H1 (cell line): ENCODE measurements around the gene NT5M. TPM values are rescaled to one million over a fixed set of nuclear protein-coding genes. Genes with fewer than 3 reads are reported as not detected.

ENCODE experiments used
- CTCF ChIA-PET: fragments of 300-600 bp; sonication (Branson Sonifier 250); formaldehyde crosslinking; loops from one replicate; lab custom pipeline; 2021; ENCODE audit not compliant: partially characterized antibody; lab: Charles Lee
- POLR2A ChIA-PET: fragments of 300-600 bp; sonication (Branson Sonifier 250); formaldehyde crosslinking; loops from one replicate; lab custom pipeline; 2021; ENCODE audit warnings: inconsistent platforms; ENCODE audit not compliant: partially characterized antibody; lab: Charles Lee
- DNase-seq, 2 experiments: peaks; one replicate each; pipeline versions ENCODE4 v3.0.0 to v3.0.0-alpha.2; 2010 to 2022; ENCODE audit warnings: low spot score in 2 of 2, low read depth in 1 of 2, mixed read lengths in 1 of 2
- FAIRE-seq: peaks from 2 replicates; lab custom pipeline; 2011; peaks lifted over from hg19 to GRCh38; lab: Jason Lieb, UNC
- H2AFZ ChIP-seq: 2 replicates; pipeline ENCODE4 v1.8.1; 2012; ENCODE audit warnings: low read length, inconsistent platforms
- H2AK5ac ChIP-seq: 2 replicates; pipeline ENCODE4 v1.6.1; 2013; ENCODE audit warnings: low read depth, low read length
- H2BK120ac ChIP-seq: replicated peaks from 2 replicates; pipeline ENCODE3; 2013; ENCODE audit warnings: low read depth, low read length, inconsistent platforms
- H2BK12ac ChIP-seq: 2 replicates; pipeline ENCODE4 v1.6.1; 2013; ENCODE audit warnings: low read depth, low read length
- H2BK15ac ChIP-seq: 2 replicates; pipeline ENCODE4 v1.6.1; 2013; ENCODE audit warnings: low read length
- H2BK20ac ChIP-seq: 2 replicates; pipeline ENCODE4 v1.6.1; 2013; ENCODE audit warnings: low read length
- H2BK5ac ChIP-seq: 2 replicates; pipeline ENCODE4 v1.6.1; 2013; ENCODE audit warnings: low read depth, low read length
- H3K14ac ChIP-seq: 2 replicates; pipeline ENCODE4 v1.6.1; 2013; ENCODE audit warnings: inconsistent platforms; ENCODE audit not compliant: insufficient read length
- H3K18ac ChIP-seq: 2 replicates; pipeline ENCODE4 v1.6.1; 2013; ENCODE audit warnings: low read length; ENCODE audit errors: extremely low read depth
- H3K23ac ChIP-seq: 2 replicates; pipeline ENCODE4 v1.6.1; 2013; ENCODE audit warnings: inconsistent platforms; ENCODE audit not compliant: insufficient read length
- H3K23me2 ChIP-seq: 2 replicates; pipeline ENCODE4 v1.6.1; 2013; ENCODE audit warnings: low read depth, low read length
- H3K27ac ChIP-seq: 2 replicates; pipeline ENCODE4 v1.6.1; 2011; ENCODE audit warnings: low read depth, low read length, inconsistent platforms
- H3K27me3 ChIP-seq, 4 experiments: replicated peaks in 1 of 4; 1 replicate in 1 of 4; 2 replicates in 3 of 4; pipeline versions ENCODE4 v1.6.1 to v1.8.1; 2011 to 2013; ENCODE audit warnings: low read length in 3 of 4, mild to moderate bottlenecking in 3 of 4, inconsistent platforms in 2 of 4, mixed read lengths in 2 of 4, moderate library complexity in 1 of 4; ENCODE audit not compliant: control insufficient read depth in 3 of 4, insufficient read depth in 3 of 4; ENCODE audit errors: extremely low read depth in 1 of 4
- H3K36me3 ChIP-seq, 4 experiments: 2 replicates each; pipeline versions ENCODE4 v1.6.1 to v1.8.1; 2011 to 2013; ENCODE audit warnings: mild to moderate bottlenecking in 4 of 4, low read length in 3 of 4, moderate library complexity in 2 of 4, control low read depth in 1 of 4, inconsistent platforms in 1 of 4; ENCODE audit not compliant: insufficient read depth in 4 of 4, control insufficient read depth in 2 of 4
- H3K4ac ChIP-seq: replicated peaks from 2 replicates; pipeline ENCODE3; 2013; ENCODE audit warnings: low read length, low read depth, mixed read lengths, inconsistent platforms; ENCODE audit not compliant: insufficient read length
- H3K4me1 ChIP-seq, 4 experiments: replicated peaks in 1 of 4; 1 replicate in 1 of 4; 2 replicates in 3 of 4; pipeline versions ENCODE4 v1.6.1 to v1.8.1; 2011 to 2013; ENCODE audit warnings: low read length in 3 of 4, inconsistent platforms in 2 of 4, mixed read lengths in 1 of 4; ENCODE audit not compliant: insufficient read depth in 4 of 4, control insufficient read depth in 3 of 4
- H3K4me2 ChIP-seq, 2 experiments: 2 replicates each; pipeline versions ENCODE4 v1.6.1 to v1.8.1; 2011 to 2013; ENCODE audit warnings: low read depth in 2 of 2, low read length in 2 of 2, control low read depth in 1 of 2, inconsistent platforms in 1 of 2, mild to moderate bottlenecking in 1 of 2; ENCODE audit not compliant: insufficient read depth in 1 of 2
- H3K4me3 ChIP-seq, 4 experiments: fragments of 200-600, 300-600 bp in 1 of 4; sonication (generic), shearing (Covaris generic), sonication (Bioruptor Twin) in 1 of 4; 2 replicates each; pipeline versions ENCODE4 v1.5.1 to v1.8.1; 2011 to 2016; ENCODE audit warnings: low read length in 4 of 4, low read depth in 3 of 4, control low read depth in 2 of 4, inconsistent platforms in 2 of 4, mild to moderate bottlenecking in 2 of 4, mixed read lengths in 1 of 4, moderate library complexity in 1 of 4; ENCODE audit not compliant: insufficient read depth in 2 of 4; ENCODE audit errors: extremely low read depth in 1 of 4
- H3K56ac ChIP-seq: replicated peaks from 2 replicates; pipeline ENCODE3; 2013; ENCODE audit warnings: low read depth, mild to moderate bottlenecking, mixed read lengths, low read length, inconsistent platforms; ENCODE audit not compliant: insufficient read length
- H3K79me1 ChIP-seq: 2 replicates; pipeline ENCODE4 v1.6.1; 2013; ENCODE audit warnings: low read depth, low read length, control low read depth
- H3K79me2 ChIP-seq, 2 experiments: 2 replicates each; pipeline versions ENCODE4 v1.6.1 to v1.8.1; 2012 to 2013; ENCODE audit warnings: low read length in 2 of 2, mild to moderate bottlenecking in 2 of 2, inconsistent platforms in 1 of 2; ENCODE audit not compliant: insufficient read depth in 2 of 2, control insufficient read depth in 1 of 2
- H3K9ac ChIP-seq, 4 experiments: replicated peaks in 1 of 4; 1 replicate in 1 of 4; 2 replicates in 3 of 4; pipeline versions ENCODE4 v1.6.1 to v1.8.1; 2011 to 2013; ENCODE audit warnings: low read depth in 3 of 4, low read length in 3 of 4, control low read depth in 2 of 4, mild to moderate bottlenecking in 2 of 4, moderate library complexity in 2 of 4, inconsistent platforms in 1 of 4; ENCODE audit errors: extremely low read depth in 1 of 4
- H3K9me3 ChIP-seq, 2 experiments: 2 replicates each; pipeline versions ENCODE4 v1.6.1 to v1.8.1; 2012 to 2013; ENCODE audit warnings: mild to moderate bottlenecking in 2 of 2, moderate library complexity in 2 of 2, control low read depth in 1 of 2, inconsistent platforms in 1 of 2, low read depth in 1 of 2, low read length in 1 of 2, mixed read lengths in 1 of 2; ENCODE audit not compliant: insufficient read depth in 2 of 2
- H4K20me1 ChIP-seq, 2 experiments: replicated peaks in 1 of 2; 2 replicates each; pipeline versions ENCODE3 to v1.8.1; 2011 to 2013; ENCODE audit warnings: inconsistent platforms in 2 of 2, low read length in 2 of 2, mild to moderate bottlenecking in 1 of 2; ENCODE audit not compliant: insufficient read depth in 2 of 2, control insufficient read depth in 1 of 2
- H4K5ac ChIP-seq: 2 replicates; pipeline ENCODE4 v1.6.1; 2013; ENCODE audit warnings: low read length, low read depth, mixed read lengths, inconsistent platforms; ENCODE audit not compliant: insufficient read length
- H4K8ac ChIP-seq: 2 replicates; pipeline ENCODE4 v1.8.0; 2013; ENCODE audit warnings: mild to moderate bottlenecking, moderate library complexity, low read length, inconsistent platforms; ENCODE audit not compliant: insufficient read depth; ENCODE audit errors: extremely low read depth
- H4K91ac ChIP-seq: replicated peaks from 2 replicates; pipeline ENCODE3; 2013; ENCODE audit warnings: low read length, mixed read lengths, inconsistent platforms; ENCODE audit not compliant: insufficient read length
- BACH1 ChIP-seq: IDR thresholded peaks from 2 replicates; pipeline ENCODE4 v1.6.1; 2012; ENCODE audit warnings: low read length, improper control_type of control experiment
- EGR1 ChIP-seq: IDR thresholded peaks from 2 replicates; pipeline ENCODE4 v1.6.1; 2011; ENCODE audit warnings: low read depth, low read length, borderline replicate concordance
- KDM4A ChIP-seq: IDR thresholded peaks from one replicate; pipeline ENCODE4 v1.7.1; 2012; ENCODE audit warnings: low read depth, mild to moderate bottlenecking, moderate library complexity, low read length, inconsistent platforms; ENCODE audit not compliant: severe bottlenecking
- POLR2AphosphoS5 ChIP-seq: IDR thresholded peaks from 2 replicates; pipeline ENCODE4 v1.6.1; 2011; ENCODE audit warnings: low read depth, low read length
- RBBP5 ChIP-seq: IDR thresholded peaks from 2 replicates; pipeline ENCODE4 v1.7.1; 2012; ENCODE audit warnings: low read depth, mild to moderate bottlenecking, inconsistent platforms, low read length, moderate library complexity, borderline replicate concordance
- SIN3A ChIP-seq, 2 experiments: IDR thresholded peaks in 1 of 2; conservative IDR thresholded peaks in 1 of 2; 2 replicates each; pipeline ENCODE4 v1.6.1; 2011 to 2012; ENCODE audit warnings: low read length in 2 of 2, improper control_type of control experiment in 1 of 2, low read depth in 1 of 2, mild to moderate bottlenecking in 1 of 2
- SP1 ChIP-seq: IDR thresholded peaks from 2 replicates; pipeline ENCODE4 v1.6.1; 2011; ENCODE audit warnings: low read depth, low read length
- WGBS, 2 experiments: shearing (Covaris generic) in 1 of 2; methylation state at CpG; one replicate each; pipeline versions ENCODE4 v1.1.6 to v1.1.7; 2013 to 2015; ENCODE audit warnings: low lambda C conversion rate in 2 of 2, mixed read lengths in 2 of 2, inconsistent platforms in 1 of 2, low coverage in 1 of 2, missing lambda C conversion rate in 1 of 2; ENCODE audit not compliant: insufficient replicate concordance in 2 of 2, insufficient coverage in 1 of 2, insufficient read length in 1 of 2; ENCODE audit errors: extremely low coverage in 1 of 2, missing lambda C conversion rate in 1 of 2; 5-methylcytosine and 5-hydroxymethylcytosine counted together
- long read RNA-seq, 2 experiments: library from RNA in 1 of 2; library from capped mRNA in 1 of 2; stranded (forward); transcript quantifications; one replicate each; pipeline ENCODE4 v2.0.0, GENCODE V29; 2021; ENCODE audit warnings: inconsistent platforms in 1 of 2
- polyA minus RNA-seq, 3 experiments: library from RNA; depleted of rRNA, polyadenylated mRNA; stranded (reverse); fragments of >200 nt; gene quantifications; 1 replicate in 2 of 3; 2 replicates in 1 of 3; pipeline ENCODE4 v1.2.3, GENCODE V29; 2011
- polyA plus RNA-seq, 7 experiments: library from polyadenylated mRNA; depleted of rRNA in 3 of 7; stranded (reverse) in 5 of 7; unstranded in 2 of 7; fragments of >200 nt in 5 of 7; fragments of 200-250 nt in 2 of 7; gene quantifications; 1 replicate in 5 of 7; 2 replicates in 1 of 7; 4 replicates in 1 of 7; pipeline versions ENCODE4 v1.2.1 to v1.2.3, GENCODE V29; 2011 to 2013; ENCODE audit warnings: missing spikeins in 2 of 7, mixed read lengths in 2 of 7
- total RNA-seq: library from RNA; stranded (reverse); fragmentation: NEBNext Ultra II Directional; extraction: Animal tissue kit (Norgen Biotek cat#: 25700); gene quantifications from 2 replicates; pipeline ENCODE4 v1.2.1, GENCODE V29; 2021

The NT5M gene
- total RNA-seq = 7.6 and 8.7 TPM in 2 replicates
- polyA plus RNA-seq (2011; rRNA removed) = 16.2 and 18.2 TPM in 2 replicates
- polyA plus RNA-seq (2011; cell fraction: cytosol; rRNA removed) = 12.7 TPM
- 22.8 TPM for polyA plus RNA-seq (2011; cell fraction: nucleus; rRNA removed)
- 5.9 to 11.0 TPM (median 9.7 TPM) in 4 replicates for polyA plus RNA-seq (2012, experiment 1 of 2)
- polyA plus RNA-seq (2012, experiment 2 of 2) = 9.6 TPM
- polyA plus RNA-seq (2013, experiment 1 of 2) = 6.6 TPM
- polyA plus RNA-seq (2013, experiment 2 of 2) = 5.7 TPM
- 2.7 and 3.3 TPM in 2 replicates for polyA minus RNA-seq (2011; rRNA and poly(A)+ RNA removed)
- 5.1 TPM for polyA minus RNA-seq (2011; cell fraction: cytosol; rRNA and poly(A)+ RNA removed)
- polyA minus RNA-seq (2011; cell fraction: nucleus; rRNA and poly(A)+ RNA removed) = 8.6 TPM
- long read RNA-seq, experiment 1, partial matches to known transcripts = 1 of 10 reads
- long read RNA-seq, experiment 1, other reads (novel, unspliced or antisense) = 7 of 10 reads
- long read RNA-seq, experiment 2, partial matches to known transcripts = 0 of 3 reads
- long read RNA-seq, experiment 2, other reads (novel, unspliced or antisense) = 3 of 3 reads

DNA sequence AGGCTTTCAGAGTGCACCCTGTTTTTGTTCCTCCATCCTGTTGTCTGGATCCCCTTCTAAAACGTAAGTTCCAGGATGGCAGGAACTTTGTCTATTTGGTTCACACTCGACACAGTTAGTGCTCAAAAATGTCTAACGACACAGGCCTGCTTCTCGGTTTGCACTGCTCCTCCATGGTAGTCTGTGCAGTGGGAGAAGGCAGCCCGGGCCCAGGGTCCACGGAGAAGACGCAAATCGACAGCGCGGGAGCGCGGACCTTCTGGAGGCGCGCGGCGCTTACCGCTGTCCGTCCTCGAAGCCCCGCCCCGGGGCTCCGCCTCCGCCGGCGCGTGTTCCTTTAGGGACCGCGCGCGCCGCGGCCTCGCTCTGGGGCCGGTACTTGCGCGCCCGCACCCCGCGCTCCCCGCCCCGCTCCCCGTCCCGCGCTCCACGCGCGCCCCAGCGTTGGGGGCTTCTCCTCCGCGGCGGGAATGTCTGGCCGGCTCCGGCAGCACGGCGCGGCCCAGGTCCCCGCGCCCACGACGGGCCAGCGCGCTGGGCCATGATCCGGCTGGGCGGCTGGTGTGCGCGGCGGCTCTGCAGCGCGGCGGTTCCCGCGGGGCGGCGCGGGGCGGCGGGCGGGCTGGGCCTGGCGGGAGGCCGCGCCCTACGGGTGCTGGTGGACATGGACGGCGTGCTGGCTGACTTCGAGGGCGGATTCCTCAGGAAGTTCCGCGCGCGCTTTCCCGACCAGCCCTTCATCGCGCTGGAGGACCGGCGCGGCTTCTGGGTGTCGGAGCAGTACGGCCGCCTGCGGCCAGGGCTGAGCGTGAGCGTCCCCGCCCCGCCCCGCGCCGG lies at the start of gene NT5M:
Gene NT5M (plus strand): TSS at position 364 of the 837 bp plus-strand sequence. CDS start 178 bp downstream, at position 542.
- H3K18ac ChIP-seq = peak within 1 kb of the TSS; percentile 71
- peak in 1 of 2 experiments; percentile 86 for DNase-seq
- H3K79me2 ChIP-seq = no peaks in the 10 kb centered on the region
- peak within 1 kb of the TSS; percentile 41 for H4K8ac ChIP-seq
- peak within 1 kb of the TSS; percentile 100 for H2AFZ ChIP-seq
- no peak within 1 kb of the TSS for H3K23ac ChIP-seq
- H2BK12ac ChIP-seq = peak within 1 kb of the TSS; percentile 82; the same call in 1 of the 2 replicates
- no peaks in the 10 kb centered on the region for H4K20me1 ChIP-seq
- H4K5ac ChIP-seq = peak within 1 kb of the TSS; percentile 53
- no peaks in the 10 kb centered on the region for H3K9me3 ChIP-seq
- no peak within 1 kb of the TSS for H2BK20ac ChIP-seq
- no peak within 1 kb of the TSS for H3K56ac ChIP-seq
- H3K4me1 ChIP-seq = peaks cover 0 to 6% (median under 1%) of the 10 kb centered on the region in 4 experiments; a peak in 4 of 7 replicates
- H4K91ac ChIP-seq = peak within 1 kb of the TSS; percentile 96
- H2BK15ac ChIP-seq = no peak within 1 kb of the TSS
- 5% methylated on average over 18 of the region's 107 CpGs; no CpG with 5 or more reads in 1 of the 2 experiments for WGBS, 2 experiments
- H3K79me1 ChIP-seq = no peaks in the 10 kb centered on the region
- peak within 1 kb of the TSS; percentile 63; the same call in 1 of the 2 replicates for H2BK5ac ChIP-seq
- peaks cover 0 to 10% (median 8%) of the 10 kb centered on the region in 4 experiments; a peak in 5 of 7 replicates for H3K27me3 ChIP-seq
- H3K4me3 ChIP-seq = peak within 1 kb of the TSS; percentile 61 to 75 (median 69)
- FAIRE-seq = no peak
- peak within 1 kb of the TSS; percentile 96 to 99 for H3K4me2 ChIP-seq
- no peak within 1 kb of the TSS for H2AK5ac ChIP-seq
- peak within 1 kb of the TSS; percentile 40; the same call in 1 of the 2 replicates for H3K27ac ChIP-seq
- CTCF ChIA-PET = interaction anchor here (1.4 kb wide), 1 partner anchor 33 kb away, joined by 6 read pairs; no protein-coding TSS in a partner anchor
- H2BK120ac ChIP-seq = peak within 1 kb of the TSS; percentile 96
- POLR2A ChIA-PET = no interaction called here
- no peak within 1 kb of the TSS for H3K14ac ChIP-seq
- H3K23me2 ChIP-seq = peaks cover 11% of the 10 kb centered on the region
- H3K4ac ChIP-seq = peak within 1 kb of the TSS; percentile 19
- H3K36me3 ChIP-seq = no peaks in the 10 kb centered on the region
- peak within 1 kb of the TSS; percentile 42 to 86 (median 61) for H3K9ac ChIP-seq
- TF ChIP-seq RBBP5 = peak; percentile 49; the same call in 1 of the 2 replicates
- peak; percentile 80 for TF ChIP-seq KDM4A
- no peak for TF ChIP-seq EGR1
- TF ChIP-seq SIN3A (conservative IDR thresholded peaks at IDR 0.05 in 1 of 2, IDR thresholded peaks at IDR 0.05 in 1 of 2; ENCODE audit: low read depth in 1 of 2, low read length in 2 of 2) = no peak
- peak; percentile 24; the same call in 1 of the 2 replicates for TF ChIP-seq POLR2AphosphoS5
- peak; percentile 41; the same call in 1 of the 2 replicates for TF ChIP-seq BACH1
- no peak for TF ChIP-seq SP1
